Epithelial cell of proximal tubule (primary cell): ENCODE results near the gene RXRA. TPM values are rescaled to one million over a fixed set of nuclear protein-coding genes. Genes with fewer than 3 reads are reported as not detected.

Experiments
- DNase-seq: peaks from one replicate; pipeline ENCODE4 v3.0.0-alpha.2; 2011; ENCODE audit warnings: low read depth
- H3K4me3 ChIP-seq: 2 replicates; pipeline ENCODE4 v1.5.1; 2011; ENCODE audit warnings: low read depth, mild to moderate bottlenecking, low read length
- CTCF ChIP-seq: conservative IDR thresholded peaks from 2 replicates; pipeline ENCODE4 v1.5.1; 2012; ENCODE audit warnings: low read depth, mild to moderate bottlenecking, low read length
- total RNA-seq: library from RNA; depleted of rRNA; stranded (reverse); fragments of >200 nt; gene quantifications from 2 replicates; pipeline ENCODE4 v1.2.3, GENCODE V29; 2015

Gene RXRA
- total RNA-seq, 1 donor from 2014 or later: 8.4 TPM

GRCh38 chr9:134461426-134461982 is 135.2 kb downstream of the RXRA start:
- no peak for TF ChIP-seq CTCF
- no peak for DNase-seq
- H3K4me3 ChIP-seq: no peak overlapping the region

- no peak for DNase-seq
- H3K4me3 ChIP-seq: no peak overlapping the region
- TF ChIP-seq CTCF: no peak
Measured at GRCh38 chr9:134462318-134462717, 136.1 kb downstream of the RXRA start.

- no peak for TF ChIP-seq CTCF
- no peak overlapping the region for H3K4me3 ChIP-seq
- DNase-seq: no peak
Measured at GRCh38 chr9:134463280-134463679, 137.0 kb downstream of the RXRA start.

GRCh38 chr9:134466869-134467616 is 140.8 kb downstream of the RXRA start:
- no peak for DNase-seq
- TF ChIP-seq CTCF: no peak
- H3K4me3 ChIP-seq: no peak overlapping the region

GRCh38 chr9:134468358-134468757 is 142.1 kb downstream of the RXRA start:
- no peak overlapping the region for H3K4me3 ChIP-seq
- no peak for TF ChIP-seq CTCF
- no peak for DNase-seq

- no peak for DNase-seq
- no peak for TF ChIP-seq CTCF
- H3K4me3 ChIP-seq: no peak overlapping the region
Measured at GRCh38 chr9:134469041-134469875, 143.0 kb downstream of the RXRA start.
